C4-2B (cell line): ENCODE results near the gene SH3RF1.
"Not testable (repeated sequence)": the region's sequence is repeated elsewhere in the genome, so short reads cannot be mapped to it uniquely, and the experiment has no call there.

ENCODE experiments used
- ZFX ChIP-seq: fragments of 450-650 bp; IDR thresholded peaks from 2 replicates; pipeline ENCODE4 v1.6.1; 2017
- TF ChIP-seq, protein P1 (sequence below): fragments of 450-650 bp; conservative IDR thresholded peaks from 2 replicates; pipeline ENCODE4 v1.5.1; 2017; ENCODE audit warnings: mild to moderate bottlenecking

DNA sequence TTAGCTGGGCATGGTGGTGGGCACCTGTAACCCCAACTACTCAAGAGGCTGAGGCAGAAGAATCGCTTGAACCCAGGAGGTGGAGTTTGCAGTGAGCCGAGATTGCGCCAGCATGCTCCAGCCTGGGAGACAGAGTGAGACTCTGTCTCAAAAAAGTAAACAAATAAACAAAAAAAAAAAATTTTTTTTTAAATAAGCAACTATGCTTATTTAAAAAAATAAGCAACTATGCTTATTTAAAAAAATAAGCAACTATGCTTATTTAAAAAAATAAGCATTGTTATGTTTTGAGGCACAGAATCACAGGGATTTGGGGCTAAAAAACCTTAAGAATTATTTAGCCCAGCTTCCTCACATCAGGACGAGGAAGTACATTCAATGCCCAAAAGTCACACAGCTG lies 92.7 kb downstream of the SH3RF1 start:
- TF ChIP-seq, protein P1, sequence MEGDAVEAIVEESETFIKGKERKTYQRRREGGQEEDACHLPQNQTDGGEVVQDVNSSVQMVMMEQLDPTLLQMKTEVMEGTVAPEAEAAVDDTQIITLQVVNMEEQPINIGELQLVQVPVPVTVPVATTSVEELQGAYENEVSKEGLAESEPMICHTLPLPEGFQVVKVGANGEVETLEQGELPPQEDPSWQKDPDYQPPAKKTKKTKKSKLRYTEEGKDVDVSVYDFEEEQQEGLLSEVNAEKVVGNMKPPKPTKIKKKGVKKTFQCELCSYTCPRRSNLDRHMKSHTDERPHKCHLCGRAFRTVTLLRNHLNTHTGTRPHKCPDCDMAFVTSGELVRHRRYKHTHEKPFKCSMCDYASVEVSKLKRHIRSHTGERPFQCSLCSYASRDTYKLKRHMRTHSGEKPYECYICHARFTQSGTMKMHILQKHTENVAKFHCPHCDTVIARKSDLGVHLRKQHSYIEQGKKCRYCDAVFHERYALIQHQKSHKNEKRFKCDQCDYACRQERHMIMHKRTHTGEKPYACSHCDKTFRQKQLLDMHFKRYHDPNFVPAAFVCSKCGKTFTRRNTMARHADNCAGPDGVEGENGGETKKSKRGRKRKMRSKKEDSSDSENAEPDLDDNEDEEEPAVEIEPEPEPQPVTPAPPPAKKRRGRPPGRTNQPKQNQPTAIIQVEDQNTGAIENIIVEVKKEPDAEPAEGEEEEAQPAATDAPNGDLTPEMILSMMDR: not testable (repeated sequence)
- TF ChIP-seq ZFX: not testable (repeated sequence)
